ENCODE data around the gene ROCK2.

The ROCK2 gene

DNA sequence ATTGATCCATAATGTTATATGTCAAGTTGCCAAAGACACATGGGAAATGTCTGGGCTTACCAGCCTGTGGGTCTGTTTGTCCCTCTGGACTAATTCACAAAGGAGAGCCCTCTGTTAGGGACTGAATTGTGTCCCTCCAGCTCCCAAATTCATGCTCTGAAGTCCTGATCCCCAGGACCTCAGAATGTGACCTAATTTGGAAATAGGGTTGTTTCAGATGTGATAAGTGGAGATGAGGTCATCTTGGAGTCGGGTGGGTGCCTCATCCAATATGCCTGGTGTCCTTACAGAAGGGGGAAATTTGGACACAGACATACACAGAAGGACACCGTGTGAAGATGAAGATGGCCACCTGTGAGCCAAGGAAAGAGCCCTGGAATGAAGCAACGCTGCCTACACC, 41.4 kb upstream of the ROCK2 start:
- Histone ChIP-seq H3K9ac (no peak overlapping the region), H3K4me1 (peaks cover 11 to 45% (median 17%) of the 10 kb centered on the region in 10 experiments), H3K9me3 (replicated peaks in 1 of 11) (peaks cover 0 to 5% (median 4%) of the 10 kb centered on the region in 11 experiments; a peak in 2 of 22 replicates), H3K4me3 (no peak overlapping the region), H4K20me1 (no peaks in the 10 kb centered on the region), H3K4me2 (peak overlapping the region in 5 of 11 experiments; percentile 25 to 76 (median 57); a peak in 8 of 22 replicates), H3K27me3 (no peaks in the 10 kb centered on the region), H3K27ac (peak overlapping the region in 2 of 11 experiments; percentile 13 to 15; a peak in 2 of 22 replicates), H3K36me3 (no peaks in the 10 kb centered on the region)
- TF ChIP-seq Cebpa-rat (IDR thresholded peaks at IDR 0.05), result no peak

DNA sequence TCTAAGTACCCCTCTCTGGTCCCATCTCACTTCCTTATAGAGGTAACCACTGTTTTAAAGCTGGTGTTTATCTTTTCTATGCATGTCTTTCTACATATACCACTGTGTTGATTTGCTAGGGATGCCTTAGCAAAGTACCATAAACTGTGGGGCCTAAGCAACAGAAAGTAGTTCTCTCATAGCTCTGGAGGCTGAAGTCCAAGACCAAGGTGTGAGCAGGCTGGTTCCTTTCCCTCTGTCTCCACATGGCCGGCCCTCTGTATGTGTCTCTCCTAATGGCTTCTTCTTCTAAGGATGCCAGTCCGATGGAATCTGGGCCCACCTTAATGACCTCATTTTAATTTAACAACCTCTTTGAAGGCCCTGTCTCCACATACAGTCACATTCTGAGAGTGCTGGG, 40.8 kb upstream of the ROCK2 start:
- Histone ChIP-seq H3K4me1 (peaks cover 13 to 48% (median 20%) of the 10 kb centered on the region in 10 experiments), H3K27ac (no peak overlapping the region), H3K36me3 (no peaks in the 10 kb centered on the region), H4K20me1 (no peaks in the 10 kb centered on the region), H3K9ac (no peak overlapping the region), H3K4me2 (peak overlapping the region in 2 of 11 experiments; percentile 57 to 76; a peak in 2 of 22 replicates), H3K9me3 (replicated peaks in 1 of 11) (peaks cover 0 to 5% (median 4%) of the 10 kb centered on the region in 11 experiments; a peak in 2 of 22 replicates), H3K4me3 (no peak overlapping the region), H3K27me3 (no peaks in the 10 kb centered on the region)
- TF ChIP-seq Cebpa-rat (IDR thresholded peaks at IDR 0.05), result no peak

DNA sequence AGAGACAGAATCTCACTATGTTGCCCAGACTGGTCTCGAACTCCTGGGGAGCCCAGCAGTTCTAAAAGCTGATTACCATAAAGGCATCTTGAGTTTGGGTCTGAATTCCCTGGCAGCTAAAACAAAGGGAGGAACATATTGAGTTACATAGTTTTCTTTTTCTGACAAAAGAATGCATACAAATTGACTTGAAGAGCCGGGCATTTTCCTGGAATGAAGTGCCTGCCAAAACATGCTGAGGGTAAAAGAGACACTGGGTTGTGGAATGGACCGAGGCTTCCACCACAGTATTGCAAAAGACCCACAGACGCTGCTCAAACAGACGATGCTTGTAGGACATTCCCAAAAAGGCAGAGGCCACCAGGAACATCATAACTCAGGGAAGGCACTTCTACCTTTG, 35.1 kb upstream of the ROCK2 start:
- TF ChIP-seq Cebpa-rat (IDR thresholded peaks at IDR 0.05), result no peak
- Histone ChIP-seq H3K4me3 (no peak overlapping the region), H4K20me1 (no peaks in the 10 kb centered on the region), H3K27ac (no peak overlapping the region), H3K4me1 (peaks cover 38 to 65% (median 56%) of the 10 kb centered on the region in 10 experiments), H3K9ac (no peak overlapping the region), H3K27me3 (no peaks in the 10 kb centered on the region), H3K36me3 (no peaks in the 10 kb centered on the region), H3K9me3 (replicated peaks in 1 of 11) (peaks cover 4 to 23% (median 14%) of the 10 kb centered on the region in 11 experiments; a peak in 12 of 22 replicates), H3K4me2 (peak overlapping the region; percentile 13 to 83 (median 74); a peak in 20 of 22 replicates)

DNA sequence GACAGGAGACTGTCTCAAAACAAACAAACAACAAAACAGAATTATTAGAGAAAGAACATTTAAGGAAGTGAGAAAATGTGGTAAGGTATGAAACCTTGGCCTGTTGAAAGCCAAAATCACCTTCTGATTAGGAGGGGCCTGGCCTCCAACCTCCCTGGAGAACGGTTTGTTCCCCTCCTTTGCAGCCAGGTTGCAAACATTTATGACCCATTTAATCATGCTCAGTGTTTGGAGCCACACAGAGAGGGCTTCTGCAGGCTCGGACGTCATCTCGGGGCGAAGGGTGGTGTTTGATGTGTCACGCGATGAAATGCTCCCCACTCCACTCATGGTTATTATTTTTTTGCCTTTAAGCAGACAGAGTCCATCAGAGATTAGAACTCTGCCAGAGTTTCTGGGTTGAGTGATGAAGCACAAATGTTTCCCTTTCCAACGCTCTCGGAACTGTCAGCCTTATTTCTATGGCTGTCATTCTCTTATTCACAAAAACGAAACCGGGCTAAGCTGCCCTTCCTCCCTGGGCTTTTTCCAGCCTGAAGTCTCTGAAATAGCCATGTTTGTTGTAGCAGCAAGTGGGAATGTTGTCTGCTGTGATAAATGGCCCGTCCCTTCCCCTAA, 33.6 kb upstream of the ROCK2 start:
- H3K4me1 ChIP-seq, result peaks cover 50 to 80% (median 71%) of the 10 kb centered on the region in 10 experiments
- no peaks in the 10 kb centered on the region for H3K27me3 ChIP-seq
- H3K36me3 ChIP-seq, result no peaks in the 10 kb centered on the region
- peak overlapping the region in 9 of 11 experiments; percentile 11 to 64 (median 49); a peak in 16 of 22 replicates for H3K27ac ChIP-seq
- peak overlapping the region in 6 of 11 experiments; percentile 3 to 44 (median 24); a peak in 5 of 22 replicates for H3K9ac ChIP-seq
- peak overlapping the region; percentile 62 to 83 (median 74) for H3K4me2 ChIP-seq
- H4K20me1 ChIP-seq, result no peaks in the 10 kb centered on the region
- peaks cover 4 to 23% (median 14%) of the 10 kb centered on the region in 11 experiments; a peak in 12 of 22 replicates for H3K9me3 ChIP-seq (replicated peaks in 1 of 11)
- no peak overlapping the region for H3K4me3 ChIP-seq
- TF ChIP-seq Cebpa-rat (IDR thresholded peaks at IDR 0.05), result no peak

DNA sequence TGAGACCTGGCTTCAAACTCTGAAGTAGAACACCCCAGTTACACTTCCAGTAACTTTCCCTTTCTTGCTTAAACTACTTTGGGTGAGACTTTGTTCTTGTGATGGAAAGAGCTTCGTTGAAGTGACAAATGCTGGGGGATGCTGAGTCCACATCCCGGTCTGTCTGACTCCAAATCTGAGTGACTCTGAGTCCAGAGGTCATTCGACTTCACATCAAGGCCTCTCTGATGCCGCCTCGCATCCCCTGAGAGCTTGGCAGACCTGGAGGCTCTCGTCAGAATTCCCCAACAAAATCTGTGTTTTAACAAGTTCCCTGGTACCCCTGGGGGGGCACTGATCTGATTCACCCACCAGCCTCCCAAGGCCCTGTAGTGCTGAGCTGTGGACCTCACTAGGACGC, 31.6 kb upstream of the ROCK2 start:
- no peaks in the 10 kb centered on the region for H3K36me3 ChIP-seq
- no peaks in the 10 kb centered on the region for H3K27me3 ChIP-seq
- no peak for TF ChIP-seq Cebpa-rat (IDR thresholded peaks at IDR 0.05)
- H3K4me3 ChIP-seq, result no peak overlapping the region
- peak overlapping the region in 3 of 11 experiments; percentile 1 to 69 (median 31); a peak in 2 of 22 replicates for H3K27ac ChIP-seq
- no peaks in the 10 kb centered on the region for H4K20me1 ChIP-seq
- H3K9me3 ChIP-seq (replicated peaks in 1 of 11), result peaks cover 4 to 17% (median 13%) of the 10 kb centered on the region in 11 experiments; a peak in 12 of 22 replicates
- peak overlapping the region in 6 of 11 experiments; percentile 7 to 94 (median 86); a peak in 7 of 22 replicates for H3K4me2 ChIP-seq
- peaks cover 47 to 93% (median 81%) of the 10 kb centered on the region in 10 experiments for H3K4me1 ChIP-seq
- H3K9ac ChIP-seq, result no peak overlapping the region

DNA sequence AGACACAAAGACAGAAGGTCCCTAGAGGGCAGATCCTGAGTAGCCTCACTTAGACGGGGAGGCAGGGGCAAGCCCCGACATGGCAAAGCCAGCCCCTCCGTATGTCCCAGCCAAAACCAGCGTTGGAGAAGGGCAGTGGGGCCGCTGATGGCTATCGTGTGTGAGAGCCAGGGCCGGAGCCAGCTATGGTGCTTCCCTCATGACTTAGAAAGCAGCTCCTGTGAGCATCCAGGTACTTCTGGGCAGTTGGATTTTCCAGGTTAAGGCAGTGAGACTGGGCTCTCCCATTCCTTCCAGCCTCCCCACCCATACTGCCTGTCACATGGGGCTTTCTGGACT, 31.2 kb upstream of the ROCK2 start:
- H3K4me1 ChIP-seq, result peaks cover 42 to 89% (median 76%) of the 10 kb centered on the region in 10 experiments
- H3K27me3 ChIP-seq, result no peaks in the 10 kb centered on the region
- peaks cover 4 to 17% (median 13%) of the 10 kb centered on the region in 11 experiments; a peak in 12 of 22 replicates for H3K9me3 ChIP-seq (replicated peaks in 1 of 11)
- no peaks in the 10 kb centered on the region for H4K20me1 ChIP-seq
- no peak for TF ChIP-seq Cebpa-rat (IDR thresholded peaks at IDR 0.05)
- H3K4me2 ChIP-seq, result peak overlapping the region in 7 of 11 experiments; percentile 82 to 94 (median 87); a peak in 11 of 22 replicates
- no peak overlapping the region for H3K9ac ChIP-seq
- H3K36me3 ChIP-seq, result no peaks in the 10 kb centered on the region
- H3K4me3 ChIP-seq, result no peak overlapping the region
- H3K27ac ChIP-seq, result peak overlapping the region in 2 of 11 experiments; percentile 31 to 69; a peak in 3 of 22 replicates

DNA sequence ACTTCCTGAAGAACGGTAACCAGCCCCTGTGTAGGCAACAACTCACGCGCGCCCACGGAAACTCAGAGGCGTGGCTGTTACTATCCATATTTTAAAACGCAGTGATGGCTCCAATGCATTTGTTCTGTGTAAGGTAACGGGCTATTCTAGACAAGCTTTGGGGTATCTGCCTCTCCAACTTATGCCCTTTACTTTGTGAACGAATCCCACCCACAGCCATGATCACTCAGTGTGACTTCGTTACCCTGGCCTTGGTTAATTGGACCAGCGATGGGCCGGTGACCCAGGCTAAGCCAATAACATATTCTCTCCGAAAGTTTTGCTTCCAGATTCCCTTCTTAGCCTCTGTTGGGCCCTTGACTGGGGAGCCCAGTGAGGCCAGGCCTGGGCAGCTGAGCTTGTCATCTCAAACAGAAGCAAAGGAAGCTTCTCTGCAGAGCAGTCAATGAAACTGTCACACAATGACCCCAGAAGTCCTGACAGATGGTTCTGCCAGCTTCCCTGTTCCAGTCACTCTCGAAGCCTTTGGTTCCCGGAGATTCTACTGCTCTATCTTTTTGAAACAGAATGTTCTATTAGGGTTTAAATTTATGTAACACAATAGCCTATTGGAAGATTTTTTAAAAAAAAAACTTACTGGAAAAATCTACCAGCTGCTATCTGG, 30.7 kb upstream of the ROCK2 start:
- peak overlapping the region; percentile 58 to 87 (median 81); a peak in 21 of 22 replicates for H3K27ac ChIP-seq
- H3K4me2 ChIP-seq, result peak overlapping the region; percentile 82 to 94 (median 87)
- no peak for TF ChIP-seq Cebpa-rat (IDR thresholded peaks at IDR 0.05)
- no peaks in the 10 kb centered on the region for H3K27me3 ChIP-seq
- peak overlapping the region; percentile 67 to 78 (median 76); a peak in 20 of 22 replicates for H3K9ac ChIP-seq
- H3K4me3 ChIP-seq, result peak overlapping the region in 9 of 10 experiments; percentile 28 to 57 (median 44); a peak in 9 of 20 replicates
- H3K36me3 ChIP-seq, result no peaks in the 10 kb centered on the region
- H4K20me1 ChIP-seq, result no peaks in the 10 kb centered on the region
- peaks cover 42 to 89% (median 76%) of the 10 kb centered on the region in 10 experiments for H3K4me1 ChIP-seq
- H3K9me3 ChIP-seq (replicated peaks in 1 of 11), result peaks cover 4 to 17% (median 13%) of the 10 kb centered on the region in 11 experiments; a peak in 12 of 22 replicates

DNA sequence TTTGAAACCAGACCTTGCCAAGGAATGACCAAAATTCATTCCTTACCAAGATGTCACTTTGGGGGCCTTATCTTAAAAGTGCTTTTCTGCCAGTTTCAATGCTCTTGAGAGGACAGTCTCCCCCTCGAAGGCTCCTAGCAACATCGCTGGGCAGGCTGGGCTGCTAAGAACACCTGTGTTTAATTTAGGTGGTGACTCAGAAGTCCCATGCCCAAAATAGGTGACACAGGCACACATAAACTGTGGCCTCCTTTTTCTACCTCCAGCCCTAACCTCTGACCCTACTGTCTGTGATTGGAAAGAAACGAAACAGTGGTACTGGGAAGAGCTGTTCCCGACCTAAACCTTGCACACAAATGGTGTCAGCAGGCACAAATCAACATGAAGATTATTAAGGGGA, 28.7 kb upstream of the ROCK2 start:
- Histone ChIP-seq H3K9me3 (replicated peaks in 1 of 11) (peaks cover 4 to 17% (median 13%) of the 10 kb centered on the region in 11 experiments; a peak in 12 of 22 replicates), H3K27ac (peak overlapping the region in 2 of 11 experiments; percentile 81 to 87; a peak in 2 of 22 replicates)

More for the DNA sequence above, 28.7 kb upstream of the ROCK2 start:
- H4K20me1 ChIP-seq, result no peaks in the 10 kb centered on the region
- H3K4me2 ChIP-seq, result peak overlapping the region in 10 of 11 experiments; percentile 82 to 94 (median 88); a peak in 18 of 22 replicates
- H3K27me3 ChIP-seq, result no peaks in the 10 kb centered on the region
- TF ChIP-seq Cebpa-rat (IDR thresholded peaks at IDR 0.05), result no peak
- peaks cover 31 to 71% (median 62%) of the 10 kb centered on the region in 10 experiments for H3K4me1 ChIP-seq
- no peak overlapping the region for H3K9ac ChIP-seq
- H3K36me3 ChIP-seq, result no peaks in the 10 kb centered on the region
- no peak overlapping the region for H3K4me3 ChIP-seq

Data from BLaER1 treated with 17β-estradiol and CSF1 and Interleukin-3, amounts not matched to agents 10 nM and 100 nM (cell line).